SW480 (cell line): Measurements from ENCODE around the gene MYO5B.
"Not testable (repeated sequence)": the region's sequence is repeated elsewhere in the genome, so short reads cannot be mapped to it uniquely, and the experiment has no call there.

Experiments
- DNase-seq: peaks from one replicate; pipeline ENCODE4 v3.0.0-alpha.2; 2016; ENCODE audit warnings: low spot score

MYO5B gene

GRCh38 chr18:49854681-49855080 lies 340.3 kb downstream of the MYO5B start:
- DNase-seq: no peak

GRCh38 chr18:49853436-49853835 lies 341.5 kb downstream of the MYO5B start:
- DNase-seq: no peak

- DNase-seq: no peak
Measured at GRCh38 chr18:49853011-49853410, 341.9 kb downstream of the MYO5B start.

- no peak for DNase-seq
Measured at GRCh38 chr18:49851624-49852023, 343.3 kb downstream of the MYO5B start.

- no peak for DNase-seq
Measured at GRCh38 chr18:49850636-49851035, 344.3 kb downstream of the MYO5B start.

- peak; percentile 87 for DNase-seq
Measured at GRCh38 chr18:49849331-49850217, 345.4 kb downstream of the MYO5B start.

GRCh38 chr18:49848115-49848514 lies 346.8 kb downstream of the MYO5B start:
- no peak for DNase-seq

- DNase-seq: no peak
Measured at GRCh38 chr18:49847524-49847923, 347.4 kb downstream of the MYO5B start.

- no peak for DNase-seq
Measured at GRCh38 chr18:49846718-49847470, 348.1 kb downstream of the MYO5B start.

- no peak for DNase-seq
Measured at GRCh38 chr18:49846361-49846662, 348.6 kb downstream of the MYO5B start.

GRCh38 chr18:49845629-49846360 lies 349.2 kb downstream of the MYO5B start:
- no peak for DNase-seq

GRCh38 chr18:49844903-49845302 lies 350.0 kb downstream of the MYO5B start:
- DNase-seq: no peak

- DNase-seq: no peak
Measured at GRCh38 chr18:49843778-49844625, 350.9 kb downstream of the MYO5B start.

GRCh38 chr18:49843131-49843530 lies 351.8 kb downstream of the MYO5B start:
- DNase-seq: no peak

GRCh38 chr18:49842656-49843055 lies 352.3 kb downstream of the MYO5B start:
- no peak for DNase-seq

GRCh38 chr18:49841236-49842217 lies 353.4 kb downstream of the MYO5B start:
- DNase-seq: no peak

GRCh38 chr18:49839012-49839411 lies 355.9 kb downstream of the MYO5B start:
- DNase-seq: no peak

GRCh38 chr18:49838381-49838780 lies 356.6 kb downstream of the MYO5B start:
- DNase-seq: no peak

- no peak for DNase-seq
Measured at GRCh38 chr18:49837889-49838288, 357.1 kb downstream of the MYO5B start.

- DNase-seq: not testable (repeated sequence)
Measured at GRCh38 chr18:49837316-49837835, 357.6 kb downstream of the MYO5B start.
